Uterus (tissue), 2 donors: Measurements from ENCODE around the gene INPP4A.

ENCODE experiments used
- POLR2A ChIP-seq, 2 donors: fragments of 450-650 bp; IDR thresholded peaks; one replicate each; pipeline ENCODE4 v1.6.1; 2016; ENCODE audit warnings: antibody characterized with exemption in 2 of 2, mild to moderate bottlenecking in 1 of 2, moderate library complexity in 1 of 2
- TF ChIP-seq, protein P1 (sequence below), 4 experiments: fragments of 200-600 bp in 2 of 4; fragments of 450-650 bp in 2 of 4; sonication (generic) in 2 of 4; IDR thresholded peaks; one replicate each; pipeline ENCODE4 v1.5.1; 2016 to 2019; ENCODE audit warnings: antibody characterized with exemption in 4 of 4, mild to moderate bottlenecking in 2 of 4, moderate library complexity in 1 of 4

DNA sequence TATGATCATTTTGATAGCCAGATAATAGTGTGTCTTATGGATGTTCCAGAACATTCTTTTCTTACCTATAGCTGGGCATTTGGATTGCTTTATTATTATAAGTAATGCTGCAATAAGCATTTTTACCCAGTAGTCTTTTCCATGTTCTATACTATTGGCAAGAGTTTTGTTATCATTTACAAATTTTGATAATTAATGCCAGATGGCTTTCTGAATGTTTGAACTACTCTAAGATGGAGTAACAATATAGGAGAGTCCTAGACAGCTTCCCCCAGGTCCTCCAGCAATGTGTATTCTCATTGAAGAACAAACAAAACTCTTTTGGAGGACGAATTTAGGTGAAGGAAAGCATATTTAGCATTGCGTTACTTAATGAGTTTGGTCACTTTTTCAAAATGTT, 73.0 kb downstream of the INPP4A start:
- no peak for TF ChIP-seq POLR2A (IDR thresholded peaks at IDR 0.05)
- TF ChIP-seq, protein P1, sequence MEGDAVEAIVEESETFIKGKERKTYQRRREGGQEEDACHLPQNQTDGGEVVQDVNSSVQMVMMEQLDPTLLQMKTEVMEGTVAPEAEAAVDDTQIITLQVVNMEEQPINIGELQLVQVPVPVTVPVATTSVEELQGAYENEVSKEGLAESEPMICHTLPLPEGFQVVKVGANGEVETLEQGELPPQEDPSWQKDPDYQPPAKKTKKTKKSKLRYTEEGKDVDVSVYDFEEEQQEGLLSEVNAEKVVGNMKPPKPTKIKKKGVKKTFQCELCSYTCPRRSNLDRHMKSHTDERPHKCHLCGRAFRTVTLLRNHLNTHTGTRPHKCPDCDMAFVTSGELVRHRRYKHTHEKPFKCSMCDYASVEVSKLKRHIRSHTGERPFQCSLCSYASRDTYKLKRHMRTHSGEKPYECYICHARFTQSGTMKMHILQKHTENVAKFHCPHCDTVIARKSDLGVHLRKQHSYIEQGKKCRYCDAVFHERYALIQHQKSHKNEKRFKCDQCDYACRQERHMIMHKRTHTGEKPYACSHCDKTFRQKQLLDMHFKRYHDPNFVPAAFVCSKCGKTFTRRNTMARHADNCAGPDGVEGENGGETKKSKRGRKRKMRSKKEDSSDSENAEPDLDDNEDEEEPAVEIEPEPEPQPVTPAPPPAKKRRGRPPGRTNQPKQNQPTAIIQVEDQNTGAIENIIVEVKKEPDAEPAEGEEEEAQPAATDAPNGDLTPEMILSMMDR (IDR thresholded peaks at IDR 0.05): no peak
